GM19372 (cell line): Measurements from ENCODE around the gene GNL1.
"Not testable (repeated sequence)": the region's sequence is repeated elsewhere in the genome, so short reads cannot be mapped to it uniquely, and the experiment has no call there.

ENCODE experiments used
- ATAC-seq: cut with Tn5 transposase; IDR thresholded peaks from one replicate; pipeline ENCODE4 v1.9.1; 2021; ENCODE audit warnings: mild to moderate bottlenecking, low read depth, moderate library complexity; ENCODE audit not compliant: unreplicated experiment

GNL1 gene

DNA sequence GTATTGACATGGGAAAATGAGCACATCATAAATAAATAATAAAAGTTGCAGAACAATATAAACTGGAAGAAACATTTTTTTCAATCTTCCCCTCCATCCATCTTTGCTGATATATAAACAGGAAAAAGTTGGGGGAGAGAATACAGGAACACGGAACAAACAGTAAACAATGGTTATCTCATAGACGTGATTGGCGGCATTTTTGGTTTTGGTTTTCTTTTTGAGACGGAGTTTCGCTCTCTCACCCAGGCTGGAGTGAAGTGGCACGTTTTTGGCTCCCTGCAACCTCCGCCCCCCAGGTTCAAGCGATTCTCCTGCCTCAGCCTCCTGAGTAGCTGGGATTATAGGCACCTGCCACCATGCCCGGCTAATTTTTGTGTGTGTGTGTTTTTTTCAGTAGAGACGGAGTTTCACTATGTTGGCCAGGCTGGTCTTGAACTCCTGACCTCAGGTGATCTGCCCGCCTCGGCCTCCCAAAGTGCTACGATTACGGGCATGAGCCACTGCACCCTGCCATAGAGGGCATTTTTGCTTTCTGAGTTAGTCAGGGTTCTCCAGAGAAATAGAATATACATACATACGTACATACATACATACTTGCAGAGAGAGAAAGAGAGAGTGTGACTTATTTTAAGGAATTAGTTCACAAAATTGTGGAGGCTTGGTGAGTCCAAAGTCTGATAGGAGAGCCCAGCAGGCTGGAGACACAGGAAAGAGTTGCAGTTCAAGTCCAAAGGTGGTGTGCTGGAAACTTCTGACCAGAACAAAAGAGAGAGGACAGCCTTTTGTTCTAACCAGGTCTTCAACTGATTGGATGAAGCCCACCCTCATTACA, 22.6 kb downstream of the GNL1 start:
- no peak for ATAC-seq

DNA sequence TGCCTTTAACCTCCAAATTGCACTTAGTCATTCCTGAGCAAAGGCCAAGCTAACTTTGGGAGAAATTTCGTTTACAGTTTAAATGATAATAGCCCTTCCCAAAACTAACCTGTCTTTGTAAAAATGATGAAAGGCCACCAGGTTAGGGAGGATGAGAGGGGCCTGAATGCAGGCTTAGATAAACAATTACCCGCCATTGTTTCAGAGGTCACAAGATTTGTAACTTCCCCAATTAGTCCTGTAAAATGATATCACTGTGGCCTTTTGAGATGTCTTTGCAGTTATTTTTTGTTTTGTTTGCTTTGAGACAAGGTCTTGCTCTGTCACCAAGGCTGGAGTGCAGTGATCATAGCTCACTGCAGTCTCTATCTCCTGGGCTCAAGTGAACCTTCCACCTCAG, 26.3 kb downstream of the GNL1 start:
- no peak for ATAC-seq

DNA sequence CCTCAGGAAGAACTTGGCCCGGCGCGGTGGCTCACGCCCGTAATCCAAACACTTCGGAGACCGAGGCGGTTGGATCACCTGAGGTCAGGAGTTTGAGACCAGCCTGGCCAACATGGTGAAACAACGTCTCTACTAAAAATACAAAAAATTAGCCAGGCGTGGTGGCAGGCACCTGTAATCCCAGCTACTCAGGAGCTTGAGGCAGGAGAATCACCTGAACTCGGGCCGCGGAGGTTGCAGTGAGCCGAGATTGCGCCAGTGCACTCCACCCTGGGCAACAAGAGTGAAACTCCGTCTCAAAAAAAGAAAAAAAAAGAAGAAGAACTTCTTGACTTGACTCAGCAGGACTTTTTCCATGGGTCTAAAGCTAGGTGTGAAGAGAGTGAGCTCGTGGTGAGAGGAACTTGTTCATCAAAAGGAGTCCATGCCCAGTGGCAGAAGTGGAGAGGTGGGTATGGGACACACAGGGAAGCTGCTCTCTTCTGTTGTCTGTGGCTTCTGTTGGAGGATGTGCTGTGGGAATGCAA, 26.9 kb downstream of the GNL1 start:
- not testable (repeated sequence) for ATAC-seq

DNA sequence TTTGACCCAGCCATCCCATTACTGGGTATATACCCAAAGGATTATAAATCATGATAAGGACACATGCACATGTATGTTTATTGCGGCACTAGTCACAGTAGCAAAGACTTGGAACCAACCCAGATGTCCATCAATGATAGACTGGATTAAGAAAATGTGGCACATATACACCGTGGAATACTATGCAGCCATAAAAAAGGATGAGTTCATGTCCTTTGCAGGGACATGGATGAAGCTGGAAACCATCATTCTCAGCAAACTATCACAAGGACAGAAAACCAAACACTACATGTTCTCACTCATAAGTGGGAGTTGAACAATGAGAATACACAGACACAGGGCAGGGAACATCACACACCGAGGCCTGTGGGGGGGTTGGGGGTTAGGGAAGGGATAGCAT, 29.8 kb downstream of the GNL1 start:
- ATAC-seq = not testable (repeated sequence)

DNA sequence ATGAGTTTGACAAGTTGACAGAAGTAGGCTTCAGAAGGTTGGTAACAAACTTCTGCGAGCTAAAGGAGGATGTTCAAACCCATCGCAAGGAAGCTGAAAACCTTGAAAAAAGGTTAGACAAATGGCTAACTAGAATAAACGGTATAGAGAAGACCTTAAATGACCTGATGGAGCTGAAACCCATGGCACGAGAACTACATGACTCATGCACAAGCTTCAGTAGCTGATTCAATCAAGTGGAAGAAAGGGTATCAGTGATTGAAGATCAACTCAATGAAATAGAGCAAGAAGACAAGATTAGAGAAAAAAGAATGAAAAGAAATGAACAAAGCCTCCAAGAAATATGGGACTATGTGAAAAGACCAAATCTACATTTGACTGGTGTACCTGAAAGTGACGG, 34.3 kb downstream of the GNL1 start:
- ATAC-seq = not testable (repeated sequence)

DNA sequence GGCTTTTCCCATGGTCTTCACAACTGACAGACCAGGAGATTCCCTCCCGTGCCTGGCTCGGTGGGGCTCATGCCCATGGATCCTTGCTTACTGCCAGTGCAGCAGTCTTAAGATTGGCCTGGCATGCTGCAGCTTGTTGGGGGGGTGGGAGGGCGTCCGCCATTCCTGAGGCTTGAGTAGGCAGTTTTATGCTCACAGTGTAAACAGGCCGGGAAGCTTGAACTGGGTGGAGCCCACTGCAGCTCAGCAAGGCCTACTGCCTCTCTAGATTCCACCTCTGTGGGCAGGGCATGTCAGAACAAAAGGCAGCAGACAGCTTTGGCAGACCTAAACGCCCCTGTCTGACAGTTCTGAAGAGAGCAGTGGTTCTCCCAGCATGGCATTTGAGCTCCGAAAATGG, 35.2 kb downstream of the GNL1 start:
- not testable (repeated sequence) for ATAC-seq

DNA sequence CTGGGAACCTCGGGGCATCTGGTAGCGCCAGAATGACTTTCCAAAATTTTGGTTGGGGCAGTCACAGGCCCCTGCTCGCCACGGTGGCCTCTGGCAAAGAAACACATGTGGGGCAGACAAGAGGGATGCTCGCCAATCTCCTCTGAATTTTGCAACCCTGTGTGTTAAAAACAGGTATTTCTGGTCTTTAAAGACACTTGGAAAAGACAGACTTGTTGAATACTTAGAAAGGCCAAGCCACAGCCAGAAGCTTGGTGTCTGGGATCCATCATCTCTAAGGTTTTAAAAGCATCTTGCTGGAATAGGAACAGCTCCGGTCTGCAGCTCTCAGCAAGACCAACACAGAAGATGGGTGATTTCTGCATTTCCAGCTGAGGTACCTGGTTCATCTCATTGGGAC, 35.8 kb downstream of the GNL1 start:
- no peak for ATAC-seq

DNA sequence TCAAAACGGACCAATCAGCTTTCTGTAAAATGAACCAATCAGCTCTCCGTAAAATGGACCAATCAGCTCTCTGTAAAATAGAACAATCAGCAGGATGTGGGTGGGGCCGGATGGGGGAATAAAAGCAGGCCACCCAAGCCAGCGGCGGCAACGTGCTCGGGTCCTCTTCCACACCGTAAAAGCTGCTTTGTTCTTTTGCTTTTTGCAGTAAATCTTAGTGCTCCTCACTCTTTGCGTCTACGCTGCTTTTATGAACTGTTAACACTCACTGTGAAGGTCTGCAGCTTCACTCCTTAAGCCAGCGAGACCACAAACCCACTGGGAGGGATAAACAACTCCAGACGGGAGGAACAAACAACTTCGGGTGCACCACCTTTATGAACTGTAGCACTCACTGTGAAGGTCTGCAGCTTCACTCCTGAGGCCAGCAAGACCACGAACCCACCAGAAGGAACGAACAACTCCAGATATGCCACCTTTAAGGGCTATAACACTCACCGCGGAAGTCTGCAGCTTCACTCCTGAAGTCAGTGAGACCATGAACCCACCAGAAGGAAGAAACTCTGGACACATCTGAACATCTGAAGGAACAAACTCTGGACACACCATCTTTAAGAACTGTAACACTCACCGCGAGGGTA, 37.7 kb downstream of the GNL1 start:
- not testable (repeated sequence) for ATAC-seq

DNA sequence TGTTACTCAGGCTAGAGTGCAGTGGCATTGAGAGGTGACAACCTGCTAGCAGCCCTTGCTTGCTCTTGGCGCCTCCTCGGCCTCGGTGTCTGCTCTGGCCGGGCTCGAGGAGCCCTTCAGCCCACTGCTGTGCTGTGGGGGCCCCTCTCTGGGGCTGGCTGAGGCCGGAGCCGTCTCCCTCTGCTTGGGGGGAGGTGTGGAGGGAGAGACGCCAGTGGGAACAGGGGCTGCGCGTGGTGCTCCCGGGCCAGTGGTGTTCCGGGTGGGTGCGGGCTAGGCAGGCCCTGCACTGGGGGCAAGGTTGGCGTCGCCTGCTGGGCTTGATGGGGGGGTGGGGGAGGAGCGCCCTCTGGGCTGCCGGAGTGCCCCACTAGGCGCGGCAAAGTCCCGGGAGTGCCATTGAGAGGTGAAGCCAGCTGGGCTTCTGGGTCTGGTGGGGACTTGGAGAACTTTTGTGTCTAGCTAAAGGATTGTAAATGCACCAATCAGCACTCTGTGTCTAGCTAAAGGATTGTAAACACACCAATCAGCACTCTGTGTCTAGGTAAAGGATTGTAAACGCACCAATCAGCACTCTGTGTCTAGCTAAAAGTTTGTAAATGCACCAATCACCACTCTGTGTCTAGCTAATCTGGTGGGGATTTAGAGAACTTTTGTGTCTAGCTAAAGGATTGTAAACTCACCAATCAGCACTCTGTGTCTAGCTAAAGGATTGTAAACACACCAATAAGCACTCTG, 38.4 kb downstream of the GNL1 start:
- not testable (repeated sequence) for ATAC-seq

DNA sequence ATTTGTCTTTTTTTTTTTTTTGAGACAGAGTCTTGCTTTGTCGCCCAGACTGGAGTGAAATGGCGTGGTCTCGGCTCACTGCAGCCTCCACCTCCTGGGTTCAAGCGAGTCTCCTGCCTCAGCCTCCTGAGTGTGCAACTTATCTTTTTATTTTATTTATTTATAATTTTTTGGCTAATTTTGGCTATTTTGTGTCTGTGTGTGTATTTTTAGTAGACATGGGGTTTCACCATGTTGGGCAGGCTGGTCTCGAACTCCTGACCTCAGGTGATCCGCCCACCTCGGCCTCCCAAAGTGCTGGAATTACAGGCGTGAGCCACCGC, 39.6 kb downstream of the GNL1 start:
- ATAC-seq = not testable (repeated sequence)

DNA sequence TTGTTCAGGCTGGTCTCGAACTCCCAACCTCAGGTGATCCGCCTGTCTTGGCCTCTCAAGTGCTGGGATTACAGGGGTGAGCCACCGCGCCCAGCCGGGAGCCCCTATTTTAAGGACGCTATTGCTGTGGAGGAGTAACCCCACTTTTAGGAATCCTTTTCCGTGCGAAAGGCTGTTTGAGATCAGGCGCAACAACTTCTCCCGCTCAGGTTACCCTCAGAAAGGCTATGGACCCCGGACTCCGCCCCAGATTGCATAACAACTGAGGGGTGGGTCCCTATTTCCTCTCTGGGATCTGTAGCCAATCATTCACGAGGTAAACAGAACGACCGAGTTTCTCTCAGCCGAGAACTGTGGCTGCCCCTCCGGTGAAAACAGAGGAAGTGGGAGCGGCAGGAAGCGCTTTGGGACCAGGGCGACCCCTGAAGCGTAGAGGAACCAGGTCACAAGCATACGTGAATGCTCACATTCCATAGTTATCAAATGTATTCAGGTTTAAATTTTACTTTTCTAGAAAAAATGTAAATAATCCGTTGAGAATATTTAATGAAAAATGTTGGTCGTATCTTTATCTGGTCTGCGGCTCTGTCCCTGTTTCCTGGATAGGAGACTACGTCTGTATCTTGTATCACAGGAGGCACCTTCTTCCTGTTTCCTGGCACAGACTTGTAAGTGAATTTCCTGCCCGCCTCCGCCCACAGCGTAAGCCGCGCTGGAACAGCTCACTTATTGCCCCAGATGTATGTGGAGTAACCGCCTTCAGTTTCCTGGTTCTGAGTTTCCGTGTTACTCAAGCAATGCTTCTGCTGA, 40.1 kb downstream of the GNL1 start:
- peak; percentile 78 for ATAC-seq

DNA sequence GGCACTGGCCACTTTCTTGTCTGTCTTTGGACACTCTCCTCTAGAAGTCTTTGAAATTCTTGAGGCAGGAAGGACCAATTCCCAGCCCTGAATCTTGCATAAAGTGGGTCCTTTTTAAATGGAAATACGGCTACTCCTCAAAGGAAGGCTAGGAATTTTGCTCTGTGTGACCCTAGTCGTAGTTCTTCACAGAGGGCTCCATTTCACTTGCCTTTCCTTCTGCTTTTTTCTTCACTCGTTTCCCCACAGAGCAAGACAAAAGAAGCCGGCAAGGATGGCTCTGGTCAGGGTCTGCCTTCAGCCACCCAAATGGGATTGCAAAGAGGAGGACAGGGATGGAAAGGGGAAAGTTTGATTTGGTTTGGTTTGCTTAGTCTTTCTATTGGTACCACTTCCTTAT, 41.2 kb downstream of the GNL1 start:
- ATAC-seq = no peak

DNA sequence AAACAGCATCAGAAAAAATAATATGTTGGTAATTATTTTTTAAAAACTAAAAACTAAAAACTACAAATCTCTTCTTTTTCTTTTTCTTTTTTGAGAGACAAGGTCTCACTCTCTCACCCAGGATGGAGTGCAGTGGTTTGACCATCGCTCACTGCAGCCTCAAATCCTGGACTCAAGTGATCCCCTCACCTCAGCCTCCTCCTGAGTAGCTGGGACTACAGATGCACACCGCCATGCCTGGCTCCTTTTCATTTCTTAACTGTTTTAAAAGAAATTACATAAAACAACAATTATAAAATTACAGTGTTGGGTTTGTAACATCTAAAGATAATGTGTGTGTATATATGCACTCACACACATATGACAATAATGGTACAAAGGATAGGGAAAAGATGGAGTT, 42.8 kb downstream of the GNL1 start:
- ATAC-seq = no peak

DNA sequence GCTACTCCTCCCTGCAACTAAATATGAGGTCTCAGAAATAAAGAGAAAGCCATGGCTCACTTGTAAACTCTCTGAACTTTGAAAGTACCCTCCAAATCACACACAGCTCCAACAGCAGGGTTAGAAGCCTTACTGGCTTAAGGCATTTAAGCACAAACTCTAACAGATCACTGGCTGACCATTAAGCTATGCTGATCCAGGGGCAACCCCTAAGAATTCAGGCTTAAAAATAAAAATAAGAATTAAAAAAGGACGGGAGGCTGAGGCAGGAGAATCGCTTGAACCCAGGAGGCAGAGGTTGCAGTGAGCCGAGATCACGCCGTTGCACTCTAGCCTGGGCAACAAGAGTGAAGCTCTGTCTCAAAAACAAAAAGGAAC, 45.1 kb downstream of the GNL1 start:
- no peak for ATAC-seq

DNA sequence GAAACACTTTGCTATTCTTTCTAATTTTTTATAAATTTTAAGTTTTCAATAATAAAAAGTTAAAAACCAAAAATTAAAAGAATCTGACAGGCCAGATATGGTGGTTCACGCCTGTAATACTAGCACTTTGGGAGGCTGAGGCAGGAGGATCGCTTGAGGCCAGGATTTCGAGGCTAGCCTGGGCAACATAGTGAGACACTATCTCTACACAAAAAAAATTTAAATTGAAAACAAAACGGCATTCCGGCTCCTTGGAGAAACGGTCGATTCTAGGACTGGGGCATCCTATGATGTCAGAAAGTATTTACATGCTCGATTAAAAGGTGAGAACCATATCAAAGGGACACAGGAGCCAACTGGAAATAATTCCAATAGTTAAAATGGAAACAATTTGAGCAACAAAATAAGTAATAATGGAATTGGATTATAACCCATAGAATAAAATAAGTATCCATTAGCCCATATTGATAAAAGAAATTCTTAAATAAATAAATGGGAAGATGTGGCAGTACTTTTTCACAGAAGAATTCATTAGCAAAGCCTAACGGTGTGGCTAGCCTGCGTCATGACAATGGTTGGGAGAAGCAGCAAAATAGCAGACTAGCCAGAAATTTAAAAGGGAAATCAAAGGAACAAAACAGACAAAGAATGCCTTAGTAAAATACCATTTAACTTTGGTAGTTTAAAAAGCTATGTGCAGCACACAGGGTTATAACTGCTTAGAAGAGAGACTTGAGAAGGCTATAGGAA, 45.7 kb downstream of the GNL1 start:
- ATAC-seq = no peak

DNA sequence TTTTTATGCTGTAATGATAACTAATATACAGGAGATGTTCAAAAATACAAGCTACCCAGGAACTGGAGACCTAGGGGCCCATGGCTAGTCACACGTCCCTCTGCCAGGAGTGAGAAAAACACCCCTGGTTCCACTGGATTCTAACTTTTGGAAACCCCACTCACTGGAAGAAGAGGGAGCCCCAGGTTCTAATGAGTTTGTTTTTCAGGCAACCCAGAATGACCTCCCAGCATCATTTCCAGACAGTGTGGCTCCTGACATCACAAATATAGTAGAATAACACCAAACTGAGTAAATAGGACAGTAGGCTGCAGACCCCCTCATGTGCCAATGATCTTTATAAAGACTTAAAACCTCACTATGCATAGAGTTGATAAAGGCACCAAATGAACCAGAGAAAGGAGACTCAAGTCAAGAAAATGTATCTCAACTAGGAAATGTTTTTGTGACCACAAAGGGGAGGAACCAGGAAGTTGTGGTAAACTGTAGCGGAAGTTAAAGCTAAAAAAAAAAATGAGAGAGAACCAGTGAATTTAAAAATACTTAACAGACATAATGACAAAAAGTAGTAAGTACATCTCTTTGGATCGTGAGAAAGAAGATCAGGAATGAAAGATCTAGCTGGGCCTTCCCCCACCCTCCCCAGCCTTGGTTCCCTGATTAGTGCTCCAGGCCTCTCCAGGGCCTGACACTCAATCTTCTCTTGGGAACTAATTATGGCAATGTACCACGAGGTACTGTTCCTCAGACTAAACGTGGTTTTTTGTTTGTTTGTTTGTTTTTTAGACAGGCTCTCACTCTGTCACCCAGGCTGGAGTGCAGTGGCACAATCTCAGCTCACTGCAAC, 47.2 kb downstream of the GNL1 start:
- no peak for ATAC-seq

DNA sequence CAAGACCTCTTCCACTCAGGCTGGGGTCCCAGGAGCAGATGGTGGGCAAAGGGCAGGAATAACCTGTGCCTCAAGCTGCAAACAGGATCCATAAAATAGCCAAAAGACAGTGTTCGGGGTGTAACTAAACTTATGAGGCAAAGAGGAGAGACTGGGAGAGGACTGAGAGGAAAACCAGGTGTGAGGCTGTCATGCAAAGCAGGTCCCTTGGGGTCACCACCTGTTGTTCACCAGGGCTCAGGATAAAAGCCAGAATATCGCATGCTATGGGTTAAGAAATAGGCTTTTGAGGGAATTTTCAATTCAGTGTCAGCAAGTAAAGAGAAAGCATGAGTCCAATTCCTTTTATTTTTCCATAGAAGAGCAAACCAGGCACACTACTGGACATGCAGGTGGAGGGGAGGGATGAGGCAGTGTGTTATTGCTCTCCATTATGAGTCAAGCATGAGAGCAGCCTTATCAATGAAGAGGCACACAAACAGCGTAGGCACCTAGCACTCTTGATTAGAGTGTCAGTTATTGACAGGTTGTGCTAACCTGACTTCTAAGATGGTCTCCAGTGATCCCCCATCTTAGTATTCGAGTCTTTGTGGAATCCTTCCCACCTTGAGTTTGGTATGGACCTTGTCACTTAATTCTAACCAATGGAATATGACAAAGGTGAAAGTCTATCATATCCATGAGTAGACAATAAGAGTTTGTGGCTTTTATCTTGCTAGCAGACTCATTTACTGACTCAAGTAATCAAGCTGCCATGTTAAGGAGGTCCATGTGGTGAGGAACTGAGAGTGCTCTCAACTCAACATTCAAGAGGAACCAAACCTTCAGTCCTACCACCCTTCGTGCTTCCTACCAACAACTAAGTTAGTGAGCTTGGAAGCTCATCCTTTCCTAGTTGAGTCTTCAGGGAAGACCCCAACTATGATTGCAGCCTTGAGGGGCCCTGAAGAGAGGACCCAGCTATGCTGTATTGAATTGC, 48.2 kb downstream of the GNL1 start:
- no peak for ATAC-seq
